NCI-H2196 treated with DMSO at 0.1 percent for 48 hours (cell line): ENCODE data around the gene ADAMTS15.

Experiments used
- DNase-seq: peaks from one replicate; lab custom pipeline; 2025; ENCODE audit not compliant: unreplicated experiment; lab: John Stamatoyannopoulos, UW

Gene ADAMTS15

GRCh38 chr11:130476922-130477491, 28.6 kb downstream of the ADAMTS15 start:
- no peak for DNase-seq

- DNase-seq, result no peak
Observed at GRCh38 chr11:130477586-130478203, 29.2 kb downstream of the ADAMTS15 start.

GRCh38 chr11:130478204-130478701, 29.8 kb downstream of the ADAMTS15 start:
- no peak for DNase-seq

DNA sequence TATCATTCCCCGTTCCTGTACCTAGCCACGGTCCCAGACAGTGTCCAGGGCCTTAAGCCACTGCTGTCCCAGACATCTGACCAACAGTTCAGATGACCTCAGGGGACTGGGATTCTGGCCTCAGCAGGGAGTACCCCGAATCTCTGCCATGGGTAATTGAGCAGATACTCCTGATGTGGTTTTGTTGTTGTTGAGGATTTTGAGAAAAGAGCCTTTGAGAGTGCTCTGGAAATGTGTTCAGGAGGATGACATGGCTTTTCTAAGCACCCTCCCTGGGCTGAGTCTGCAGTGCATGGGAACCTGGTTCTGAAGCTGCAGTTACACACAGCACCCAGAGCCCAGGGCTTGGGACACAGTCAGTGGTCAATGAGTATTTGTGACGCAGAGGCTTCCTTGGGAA, 30.4 kb downstream of the ADAMTS15 start:
- DNase-seq, result no peak

DNA sequence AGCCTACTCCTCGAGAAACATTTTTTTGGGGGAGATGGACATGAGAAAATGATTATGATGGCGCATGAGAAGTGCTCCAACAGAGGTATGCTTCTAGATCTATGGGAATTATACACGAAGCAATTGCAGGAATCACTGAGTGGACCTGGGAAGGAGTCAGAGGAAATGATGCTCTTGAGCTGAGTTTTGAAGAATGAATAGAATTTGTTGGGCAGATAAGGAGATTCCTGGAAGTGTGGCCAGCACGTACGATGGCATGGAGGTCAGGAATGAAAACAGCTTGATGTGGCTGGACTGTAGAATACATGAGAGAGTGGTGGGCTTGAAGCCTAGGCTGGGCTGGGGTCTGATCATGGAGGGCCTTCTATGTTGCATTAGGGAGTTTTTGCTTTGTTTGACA, 31.7 kb downstream of the ADAMTS15 start:
- DNase-seq, result no peak

DNA sequence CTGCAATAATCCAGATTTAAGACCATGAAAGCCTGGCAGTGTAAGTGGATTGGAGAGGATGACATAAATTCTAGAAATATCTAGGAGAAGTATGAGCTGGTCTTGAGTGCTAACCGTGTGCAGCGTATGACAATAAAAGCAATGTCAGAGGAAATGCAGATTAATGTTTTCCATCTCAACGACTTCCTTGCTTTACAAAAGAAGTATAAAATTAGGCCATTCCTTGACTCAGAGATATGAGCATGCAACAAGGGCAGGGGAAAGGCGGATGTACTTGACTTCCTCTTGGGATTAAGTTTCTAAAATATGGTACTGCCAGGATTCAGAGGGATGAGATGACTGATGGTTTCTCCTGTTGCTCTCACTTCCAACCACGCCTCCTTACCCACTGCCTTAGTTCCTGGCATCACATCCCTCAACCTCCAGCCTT, 32.3 kb downstream of the ADAMTS15 start:
- no peak for DNase-seq

GRCh38 chr11:130483124-130483523, 34.7 kb downstream of the ADAMTS15 start:
- no peak for DNase-seq

GRCh38 chr11:130485983-130486382, 37.5 kb downstream of the ADAMTS15 start:
- no peak for DNase-seq

DNA sequence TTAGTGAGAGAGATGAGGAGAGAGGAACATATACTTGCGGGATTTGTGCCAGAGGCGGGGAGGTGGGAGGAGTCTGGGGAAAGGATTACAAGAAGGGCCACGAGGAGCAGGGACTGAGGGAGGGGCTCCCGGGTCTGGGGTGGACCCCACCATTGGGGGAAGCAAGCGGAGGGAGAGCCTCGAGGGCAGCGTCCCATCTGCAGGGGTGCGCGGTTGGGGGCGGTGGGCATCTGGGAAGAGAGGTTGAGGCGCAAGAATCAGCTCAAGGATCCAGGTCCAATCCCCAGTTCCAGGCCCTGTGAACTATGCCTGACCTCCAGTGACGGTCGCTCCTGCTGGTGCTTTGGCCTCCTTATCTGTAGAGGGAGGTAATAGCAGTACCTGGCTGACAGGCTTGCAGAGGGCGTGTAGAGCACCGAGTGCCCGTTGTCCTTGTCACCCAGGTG, 38.0 kb downstream of the ADAMTS15 start:
- DNase-seq, result no peak

- no peak for DNase-seq
Observed at GRCh38 chr11:130486987-130487923, 38.8 kb downstream of the ADAMTS15 start.

DNA sequence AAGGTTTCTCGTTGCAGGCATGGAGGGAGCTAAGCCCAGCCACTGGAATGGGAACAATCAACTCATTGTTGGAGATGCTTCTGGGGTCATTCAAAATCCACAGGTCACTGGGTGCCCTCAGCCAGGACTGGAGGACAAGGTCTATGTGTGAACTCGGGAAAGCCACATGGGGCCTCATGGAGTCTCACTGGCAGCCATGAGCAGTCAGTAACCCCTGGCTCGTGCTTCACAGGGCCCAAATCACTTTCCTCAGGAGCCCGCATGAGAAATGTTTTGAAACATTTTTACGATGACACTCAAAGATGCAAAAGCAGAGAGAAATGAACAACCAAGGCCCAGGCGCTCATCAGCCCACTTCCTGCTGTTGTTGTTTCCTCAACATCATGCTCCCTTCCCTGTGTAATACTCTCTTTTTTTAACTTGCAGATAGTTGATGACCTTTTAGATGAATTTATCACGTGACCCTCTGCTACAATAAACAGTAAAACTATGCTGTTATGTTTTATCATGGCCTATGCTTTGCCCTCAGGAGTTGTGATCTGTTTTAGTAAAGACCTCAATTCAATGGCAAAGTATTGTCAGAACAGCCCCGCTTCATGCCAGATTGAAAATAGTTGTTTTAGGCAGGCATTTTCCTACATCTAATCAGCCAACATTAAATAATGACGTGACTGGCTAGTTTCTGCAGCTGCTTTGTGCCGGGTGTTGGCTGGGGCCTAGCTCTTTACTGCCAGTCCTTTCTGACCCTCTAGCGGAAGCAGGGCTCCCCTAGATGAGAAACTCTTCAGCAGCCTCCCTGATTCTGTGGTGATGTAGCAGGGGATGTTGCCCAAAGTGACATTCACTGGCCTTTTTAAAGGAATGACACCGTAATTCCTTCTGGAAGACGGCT, 39.7 kb downstream of the ADAMTS15 start:
- DNase-seq, result no peak

DNA sequence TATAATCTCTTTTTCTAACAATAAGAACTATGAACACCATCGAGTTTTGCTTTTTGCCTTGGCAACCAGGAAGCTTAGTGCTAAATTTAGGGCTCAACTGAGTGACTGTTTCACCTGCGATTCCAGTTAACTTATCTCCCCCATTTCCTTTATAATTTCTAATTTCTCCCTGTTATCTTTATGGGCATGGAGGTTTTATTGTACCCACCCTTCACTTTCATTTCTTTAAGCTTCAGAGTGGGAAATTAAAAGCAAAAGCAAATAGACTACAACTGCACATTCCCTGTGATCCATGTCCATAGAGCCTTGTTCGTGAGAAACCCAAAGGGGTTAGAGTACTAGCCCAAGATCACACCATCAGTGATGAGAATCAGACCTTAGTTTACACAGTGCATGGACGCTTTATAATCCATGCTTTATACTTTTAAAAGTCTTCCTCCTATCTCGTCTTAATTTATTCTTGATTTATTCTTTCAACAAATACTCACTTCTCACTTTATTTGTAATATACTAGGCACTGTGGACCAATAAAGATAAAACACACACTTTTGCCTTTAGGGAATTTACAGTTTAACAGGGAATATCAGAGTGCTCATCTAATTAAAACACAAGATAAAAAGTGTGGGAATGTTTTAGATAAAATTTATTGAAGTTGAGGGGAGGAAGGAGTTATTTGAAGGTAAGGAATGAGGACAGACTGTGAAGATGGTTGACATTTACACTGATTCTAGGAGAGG, 40.6 kb downstream of the ADAMTS15 start:
- DNase-seq, result no peak

DNA sequence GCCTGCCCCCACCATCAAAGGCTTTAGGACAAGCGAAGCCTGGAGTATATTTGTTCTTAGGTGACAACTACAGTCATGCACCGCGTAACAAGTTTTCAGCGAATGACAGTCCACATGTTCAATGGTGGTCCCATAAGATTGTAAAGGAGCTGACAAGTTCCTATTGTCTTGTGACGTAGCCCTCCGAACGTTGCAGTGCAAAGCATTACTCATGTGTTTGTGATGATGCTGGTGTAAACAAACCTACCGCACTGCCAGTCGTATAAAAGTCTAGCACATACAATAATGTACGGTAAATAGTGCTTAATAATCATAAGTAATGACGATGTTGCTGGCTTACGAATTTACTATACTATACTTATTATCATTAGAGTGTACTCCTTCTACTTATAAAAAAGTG, 41.3 kb downstream of the ADAMTS15 start:
- no peak for DNase-seq

DNA sequence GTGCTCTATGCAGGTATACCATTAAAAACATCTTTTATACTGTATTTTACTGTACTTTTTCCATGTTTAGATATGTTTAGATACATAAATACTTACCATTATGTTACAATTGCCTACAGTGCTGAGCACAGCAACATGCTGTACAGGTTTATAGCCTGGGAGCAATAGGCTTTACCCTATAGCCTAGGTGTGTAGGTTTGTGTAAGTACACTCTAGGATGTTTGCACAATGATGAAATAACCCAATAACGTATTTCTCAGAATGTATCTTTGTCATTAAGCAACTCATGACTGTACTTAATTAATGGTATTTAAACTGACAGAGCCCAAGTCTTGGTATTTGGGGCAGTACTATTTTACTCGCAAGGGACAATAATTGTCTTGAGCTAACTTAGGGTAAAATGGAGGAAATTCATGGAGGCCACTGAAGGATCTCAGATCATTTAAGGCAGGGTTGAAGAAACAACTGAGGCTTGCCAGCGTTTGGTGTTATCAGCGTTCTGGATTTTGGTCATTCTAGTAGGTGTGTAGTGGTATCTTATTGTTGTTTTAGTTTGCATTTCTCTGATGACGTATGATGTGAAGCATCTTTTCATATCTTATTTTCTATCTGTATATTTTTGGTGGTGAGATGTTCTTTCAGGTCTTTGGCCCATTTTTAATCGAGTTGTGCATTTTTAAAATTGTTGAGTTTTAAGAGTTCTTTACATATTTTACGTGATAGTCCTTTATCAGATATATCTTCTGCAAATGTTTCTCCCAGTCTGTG, 42.4 kb downstream of the ADAMTS15 start:
- no peak for DNase-seq

DNA sequence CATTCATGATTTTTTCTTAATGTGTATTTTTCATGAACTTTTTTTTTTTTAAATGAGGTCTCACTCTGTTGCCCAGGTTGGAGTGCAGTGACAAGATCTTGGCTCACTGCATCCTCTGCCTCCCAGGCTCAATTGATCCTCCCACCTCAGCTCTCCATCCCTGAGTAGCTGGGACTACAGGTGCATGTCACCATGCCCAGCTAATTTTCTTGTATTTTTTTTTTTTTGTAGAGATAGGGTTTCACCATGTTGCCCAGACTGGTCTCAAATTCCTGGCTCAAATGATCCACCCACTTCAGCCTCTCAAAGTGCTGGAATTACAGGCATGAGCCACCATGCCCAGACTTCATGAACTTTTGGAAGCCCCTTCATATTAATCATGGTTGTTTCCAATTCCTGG, 49.7 kb downstream of the ADAMTS15 start:
- no peak for DNase-seq

DNA sequence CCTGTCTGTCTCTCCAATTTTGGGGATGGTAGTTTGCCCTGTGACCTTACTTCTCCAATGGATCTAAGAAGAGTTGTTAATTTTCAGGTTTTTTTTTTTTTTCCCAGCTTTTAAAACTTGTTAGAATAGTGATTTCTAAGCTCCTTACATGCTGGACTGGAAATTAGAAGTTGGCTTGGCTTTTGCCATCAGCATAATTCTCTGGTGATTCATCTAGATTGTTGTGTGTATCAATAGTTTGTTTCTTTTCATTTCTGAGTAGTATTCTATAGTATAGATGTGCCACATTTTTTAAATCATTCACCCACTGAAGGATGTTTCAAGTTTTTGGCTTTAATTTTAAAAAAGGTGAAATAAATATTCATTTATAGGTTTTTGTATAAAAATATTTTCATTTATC, 51.4 kb downstream of the ADAMTS15 start:
- DNase-seq, result no peak

DNA sequence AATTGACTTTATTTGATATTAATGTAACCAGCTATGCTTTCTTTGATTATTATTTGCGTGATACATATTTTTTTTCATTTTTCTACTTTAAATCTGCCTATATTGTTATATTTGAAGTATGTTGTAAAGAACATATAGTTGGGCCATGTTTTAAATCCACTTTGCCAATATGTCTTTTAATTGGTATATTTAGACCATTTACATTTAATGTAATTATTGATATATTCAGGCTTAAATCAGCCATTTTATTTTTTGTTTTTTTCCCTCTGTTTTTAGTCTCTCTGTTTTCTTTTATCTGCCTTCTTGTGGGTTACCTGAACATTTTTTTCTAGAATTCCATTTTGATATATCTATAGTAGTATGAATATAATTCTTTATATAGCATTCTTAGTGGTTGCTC, 55.9 kb downstream of the ADAMTS15 start:
- DNase-seq, result no peak

- DNase-seq, result no peak
Observed at GRCh38 chr11:130508913-130509312, 60.5 kb downstream of the ADAMTS15 start.

DNA sequence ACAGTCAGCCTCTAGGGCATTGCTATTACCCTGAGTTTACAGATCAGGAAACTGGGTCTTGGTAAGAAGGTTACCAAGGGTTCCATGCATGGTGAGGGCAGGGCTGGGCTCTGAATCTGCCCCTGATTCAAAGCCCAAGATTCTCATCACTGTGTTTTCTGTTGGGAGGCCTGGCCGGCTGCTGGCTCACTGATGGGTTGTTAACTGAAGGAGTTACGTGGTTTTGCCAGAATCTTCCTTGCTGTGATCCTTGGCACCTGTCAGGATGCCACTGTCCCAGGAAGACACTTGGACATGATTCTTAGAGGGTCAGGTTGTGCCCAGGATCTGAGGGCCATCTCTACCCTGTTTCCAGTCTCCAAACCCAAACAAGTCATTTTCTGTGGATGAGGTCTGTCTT, 61.5 kb downstream of the ADAMTS15 start:
- no peak for DNase-seq
